A673 (cell line): ENCODE results near the gene NXPH3. TPM values are rescaled to one million over a fixed set of nuclear protein-coding genes. Genes with fewer than 3 reads are reported as not detected.

ENCODE experiments used
- BruUV-seq: library from RNA; stranded (reverse); fragments of 400-500 nt; replicated peaks from 2 replicates; lab custom pipeline; 2021; lab: Mats Ljungman, UMichigan
- CTCF ChIA-PET: fragments of 300-600 bp; sonication (Branson Sonifier 250); formaldehyde crosslinking; loops from one replicate; lab custom pipeline; 2022; ENCODE audit warnings: antibody characterized with exemption; lab: Charles Lee
- POLR2A ChIA-PET: fragments of 300-600 bp; sonication (Branson Sonifier 250); formaldehyde crosslinking; loops from one replicate; lab custom pipeline; 2022; ENCODE audit warnings: antibody characterized with exemption; ENCODE audit not compliant: low non-redundant PET; lab: Charles Lee
- DNase-seq: peaks from one replicate; pipeline ENCODE4 v3.0.0-alpha.2; 2015; ENCODE audit warnings: low spot score
- H3K27ac ChIP-seq: fragments of 200-600 bp; sonication (generic); 2 replicates; pipeline ENCODE4 v1.5.1; 2016; ENCODE audit warnings: mixed run types, low read depth, mild to moderate bottlenecking, mixed read lengths, antibody characterized with exemption, low read length; ENCODE audit not compliant: poor library complexity, severe bottlenecking
- H3K27me3 ChIP-seq: fragments of 200-600 bp; sonication (generic); replicated peaks from 2 replicates; pipeline ENCODE4 v1.6.1; 2017; ENCODE audit warnings: mixed run types, low read depth, mild to moderate bottlenecking, mixed read lengths, antibody characterized with exemption, low read length; ENCODE audit not compliant: insufficient read depth, poor library complexity
- H3K36me3 ChIP-seq: fragments of 200-600 bp; sonication (generic); 2 replicates; pipeline ENCODE4 v1.6.1; 2016; ENCODE audit warnings: mixed run types, mild to moderate bottlenecking, mixed read lengths, antibody characterized with exemption, low read length; ENCODE audit not compliant: insufficient read depth, poor library complexity, severe bottlenecking
- H3K4me1 ChIP-seq: fragments of 200-600 bp; sonication (generic); 2 replicates; pipeline ENCODE4 v1.6.1; 2017; ENCODE audit warnings: mixed run types, mild to moderate bottlenecking, mixed read lengths, antibody characterized with exemption, low read length; ENCODE audit not compliant: insufficient read depth, poor library complexity, severe bottlenecking
- H3K4me3 ChIP-seq: fragments of 200-600 bp; sonication (generic); 2 replicates; pipeline ENCODE4 v1.5.1; 2016; ENCODE audit warnings: low read depth, mixed run types, mild to moderate bottlenecking, mixed read lengths, low read length; ENCODE audit not compliant: poor library complexity, severe bottlenecking
- H3K9me3 ChIP-seq: fragments of 200-600 bp; sonication (generic); 2 replicates; pipeline ENCODE4 v1.6.1; 2016; ENCODE audit warnings: mixed run types, low read depth, mild to moderate bottlenecking, mixed read lengths, antibody characterized with exemption, low read length; ENCODE audit not compliant: poor library complexity, severe bottlenecking
- CTCF ChIP-seq: fragments of 300-800, 200-600 bp; sonication (generic); conservative IDR thresholded peaks from 2 replicates; pipeline ENCODE4 v1.5.1; 2017; ENCODE audit warnings: low read depth, mild to moderate bottlenecking, antibody characterized with exemption, low read length, moderate library complexity, mixed read lengths
- EZH2 ChIP-seq: fragments of 200-600 bp; sonication (generic); IDR thresholded peaks from 2 replicates; pipeline ENCODE4 v1.6.1; 2017; ENCODE audit warnings: borderline replicate concordance, low read depth, mild to moderate bottlenecking, mixed read lengths, antibody characterized with exemption, low read length; ENCODE audit not compliant: poor library complexity, severe bottlenecking
- intact Hi-C: fragments of 100-400 bp; cut with micrococcal nuclease; formaldehyde crosslinking; loops from one replicate; pipeline ENCODE4 v1.10.0; 2022; ENCODE audit not compliant: unreplicated experiment
- total RNA-seq: library from RNA; stranded (reverse); gene quantifications from 2 replicates; pipeline ENCODE4 v1.2.3, GENCODE V29; 2021

Gene NXPH3
- total RNA-seq, 1 experiment from 2014 or later, result 0.21 TPM

- intact Hi-C loops, result no loop called here
- H3K9me3 ChIP-seq, result no peaks in the 10 kb centered on the region
- no peaks in the 10 kb centered on the region for H3K27me3 ChIP-seq
- no peak for TF ChIP-seq CTCF
- no peak for TF ChIP-seq EZH2
- CTCF ChIA-PET, result no interaction called here
- no peaks in the 10 kb centered on the region for H3K4me1 ChIP-seq
- H3K4me3 ChIP-seq, result no peak overlapping the region
- DNase-seq, result no peak
- POLR2A ChIA-PET, result no interaction called here
- no peak overlapping the region for H3K27ac ChIP-seq
- H3K36me3 ChIP-seq, result no peaks in the 10 kb centered on the region
- BruUV-seq, result no TSS peak
Observed at GRCh38 chr17:49590874-49591273, 15.2 kb downstream of the NXPH3 start.

- TF ChIP-seq CTCF (no peak), EZH2 (no peak)
- H3K27ac ChIP-seq, result no peak overlapping the region
- no peaks in the 10 kb centered on the region for H3K9me3 ChIP-seq
- ChIA-PET CTCF (no interaction called here), POLR2A (no interaction called here)
- no peak overlapping the region for H3K4me3 ChIP-seq
- BruUV-seq, result no TSS peak
- H3K36me3 ChIP-seq, result no peaks in the 10 kb centered on the region
- H3K4me1 ChIP-seq, result no peaks in the 10 kb centered on the region
- DNase-seq, result no peak
- intact Hi-C loops, result no loop called here
- no peaks in the 10 kb centered on the region for H3K27me3 ChIP-seq
Observed at GRCh38 chr17:49592263-49592662, 16.6 kb downstream of the NXPH3 start.

GRCh38 chr17:49595328-49595727 is 19.7 kb downstream of the NXPH3 start:
- Histone ChIP-seq H3K27ac (no peak overlapping the region), H3K4me1 (no peaks in the 10 kb centered on the region), H3K36me3 (peaks cover 10% of the 10 kb centered on the region), H3K9me3 (no peaks in the 10 kb centered on the region), H3K4me3 (no peak overlapping the region), H3K27me3 (no peaks in the 10 kb centered on the region)
- TF ChIP-seq CTCF (no peak), EZH2 (no peak)
- no TSS peak for BruUV-seq
- no peak for DNase-seq
- intact Hi-C loops, result no loop called here
- CTCF ChIA-PET, result no interaction called here
- POLR2A ChIA-PET, result no interaction called here
